HEK293T (cell line): ENCODE data around the gene VPS41.

Experiments
- FOXA1 ChIP-seq: fragments of 450-650 bp; IDR thresholded peaks from 2 replicates; pipeline ENCODE4 v1.6.1; 2016; ENCODE audit warnings: mild to moderate bottlenecking
- FOXM1 ChIP-seq: fragments of 450-650 bp; IDR thresholded peaks from 2 replicates; pipeline ENCODE4 v1.6.1; 2017; ENCODE audit warnings: mild to moderate bottlenecking, borderline replicate concordance
- HDGF ChIP-seq: fragments of 450-650 bp; IDR thresholded peaks from 2 replicates; pipeline ENCODE4 v1.6.1; 2017; ENCODE audit warnings: antibody characterized with exemption, borderline replicate concordance
- SP1 ChIP-seq: fragments of 450-650 bp; IDR thresholded peaks from 2 replicates; pipeline ENCODE4 v1.6.1; 2017
- SUZ12 ChIP-seq: fragments of 450-650 bp; IDR thresholded peaks from 2 replicates; pipeline ENCODE4 v1.6.1; 2016; ENCODE audit warnings: mild to moderate bottlenecking
- TARDBP ChIP-seq: fragments of 450-650 bp; IDR thresholded peaks from 2 replicates; pipeline ENCODE4 v1.6.1; 2016
- TF ChIP-seq, protein P1 (sequence below): fragments of 450-650 bp; IDR thresholded peaks from 2 replicates; pipeline ENCODE4 v1.6.1; 2016

GRCh38 chr7:38905056-38905759 lies 3.8 kb downstream of the VPS41 start:
- no peak for TF ChIP-seq SP1
- TF ChIP-seq FOXA1 = no peak
- TF ChIP-seq SUZ12 = no peak
- TF ChIP-seq, protein P1, sequence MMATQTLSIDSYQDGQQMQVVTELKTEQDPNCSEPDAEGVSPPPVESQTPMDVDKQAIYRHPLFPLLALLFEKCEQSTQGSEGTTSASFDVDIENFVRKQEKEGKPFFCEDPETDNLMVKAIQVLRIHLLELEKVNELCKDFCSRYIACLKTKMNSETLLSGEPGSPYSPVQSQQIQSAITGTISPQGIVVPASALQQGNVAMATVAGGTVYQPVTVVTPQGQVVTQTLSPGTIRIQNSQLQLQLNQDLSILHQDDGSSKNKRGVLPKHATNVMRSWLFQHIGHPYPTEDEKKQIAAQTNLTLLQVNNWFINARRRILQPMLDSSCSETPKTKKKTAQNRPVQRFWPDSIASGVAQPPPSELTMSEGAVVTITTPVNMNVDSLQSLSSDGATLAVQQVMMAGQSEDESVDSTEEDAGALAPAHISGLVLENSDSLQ = no peak
- no peak for TF ChIP-seq HDGF
- TF ChIP-seq TARDBP = no peak
- no peak for TF ChIP-seq FOXM1
